NT2/D1 (cell line): ENCODE measurements around the gene PTPRH.

ENCODE experiments used
- SUZ12 ChIP-seq: IDR thresholded peaks from 2 replicates; pipeline ENCODE4 v1.6.1; 2011; ENCODE audit not compliant: insufficient read length, insufficient read depth; ENCODE audit errors: extremely low read depth
- YY1 ChIP-seq: IDR thresholded peaks from 2 replicates; pipeline ENCODE4 v1.6.1; 2011; ENCODE audit not compliant: insufficient read length, insufficient read depth
- ZNF274 ChIP-seq: IDR thresholded peaks from 2 replicates; pipeline ENCODE4 v1.6.1; 2011; ENCODE audit warnings: mild to moderate bottlenecking, low read depth, low read length

DNA sequence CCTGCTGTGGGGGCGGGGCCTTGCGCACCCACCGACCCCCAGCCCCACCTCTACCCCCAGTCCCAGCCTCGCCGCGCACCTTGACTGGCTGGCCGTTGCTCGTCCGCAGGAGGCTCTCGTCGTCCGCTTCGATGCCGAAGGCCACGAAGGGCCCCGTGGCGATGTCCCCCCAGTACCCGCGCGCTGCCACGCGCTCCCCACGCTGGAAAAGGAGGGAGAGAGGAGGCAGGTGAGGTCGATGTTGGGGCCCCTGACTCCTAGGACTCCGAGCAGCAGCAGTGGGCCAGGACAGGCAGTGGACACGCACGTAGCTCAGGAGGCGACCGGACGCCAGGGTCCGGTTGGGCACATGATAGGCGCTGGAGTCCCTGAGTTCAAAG is 48.3 kb downstream of the PTPRH start:
- no peak for TF ChIP-seq ZNF274
- TF ChIP-seq SUZ12 = no peak
- no peak for TF ChIP-seq YY1
